ENCODE results near the gene ADNP2. TPM values are rescaled to one million over a fixed set of nuclear protein-coding genes. Genes with fewer than 3 reads are reported as not detected.

Gene ADNP2
- total and polyA plus RNA-seq, 2 of the 4 experiments (the other 2 are of a cell fraction), result 5.6 to 18.3 TPM

- no peak for TF ChIP-seq MAZ (IDR thresholded peaks at IDR 0.05; ENCODE audit: borderline replicate concordance, low read depth, low read length)
- no peak for TF ChIP-seq NFE2L2 (IDR thresholded peaks at IDR 0.05; ENCODE audit: low read depth, low read length)
- no peak for TF ChIP-seq CHD1 (IDR thresholded peaks at IDR 0.05; ENCODE audit: low read depth, low read length)
- TF ChIP-seq SMC3 (IDR thresholded peaks at IDR 0.05; ENCODE audit: low read depth, low read length), result no peak
- no peak for TF ChIP-seq BHLHE40 (IDR thresholded peaks at IDR 0.05; ENCODE audit: low read depth, low read length)
- TF ChIP-seq, protein P1, sequence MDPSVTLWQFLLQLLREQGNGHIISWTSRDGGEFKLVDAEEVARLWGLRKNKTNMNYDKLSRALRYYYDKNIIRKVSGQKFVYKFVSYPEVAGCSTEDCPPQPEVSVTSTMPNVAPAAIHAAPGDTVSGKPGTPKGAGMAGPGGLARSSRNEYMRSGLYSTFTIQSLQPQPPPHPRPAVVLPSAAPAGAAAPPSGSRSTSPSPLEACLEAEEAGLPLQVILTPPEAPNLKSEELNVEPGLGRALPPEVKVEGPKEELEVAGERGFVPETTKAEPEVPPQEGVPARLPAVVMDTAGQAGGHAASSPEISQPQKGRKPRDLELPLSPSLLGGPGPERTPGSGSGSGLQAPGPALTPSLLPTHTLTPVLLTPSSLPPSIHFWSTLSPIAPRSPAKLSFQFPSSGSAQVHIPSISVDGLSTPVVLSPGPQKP (IDR thresholded peaks at IDR 0.05; ENCODE audit: borderline replicate concordance, low read depth, low read length), result no peak
- no peak for TF ChIP-seq USF2 (IDR thresholded peaks at IDR 0.05; ENCODE audit: low read depth, low read length)
- no peak for TF ChIP-seq RFX5 (IDR thresholded peaks at IDR 0.05; ENCODE audit: low read depth, low read length)
- TF ChIP-seq POLR2A (IDR thresholded peaks at IDR 0.05; ENCODE audit: low read depth, low read length), result no peak
- H2AK9ac ChIP-seq (replicated peaks; ENCODE audit: low read depth, low read length, poor library complexity), result no peak overlapping the region
- no peak overlapping the region for H2BK20ac ChIP-seq (ENCODE audit: low read depth, low read length)
- H2BK15ac ChIP-seq (ENCODE audit: low read depth, low read length), result no peak overlapping the region
- DNase-seq (no peak), ATAC-seq (ENCODE audit: low read depth) (no peak)
- POLR2A ChIA-PET (ENCODE audit: unreplicated experiment), result no interaction called here
- in situ Hi-C loops (cut with MboI; ENCODE audit: low sequenced_read_pairs) (no loop called here), intact Hi-C loops (cut with micrococcal nuclease) (no loop called here), dilution Hi-C loops (cut with HindIII; ENCODE audit: low sequenced_read_pairs, unreplicated experiment) (no loop called here)
- no peak overlapping the region for H2AK5ac ChIP-seq (ENCODE audit: low read depth, low read length)
- H3K9ac ChIP-seq (ENCODE audit: low read depth, low read length), result no peak overlapping the region
- H3K4me1 ChIP-seq (ENCODE audit: control insufficient read depth, insufficient read depth, low read length), result no peaks in the 10 kb centered on the region
- H4K8ac ChIP-seq (ENCODE audit: low read depth in 2 of 2, low read length in 2 of 2), result no peak overlapping the region
- H4K5ac ChIP-seq (ENCODE audit: low read depth, low read length), result no peak overlapping the region
- H3K27ac ChIP-seq (ENCODE audit: insufficient read depth, low read length), result no peak overlapping the region
- H2BK5ac ChIP-seq (ENCODE audit: low read depth, low read length, poor library complexity, severe bottlenecking), result no peak overlapping the region
- CTCF ChIA-PET, result no interaction called here
- WGBS, 2 experiments (ENCODE audit: extremely low coverage in 2 of 2, insufficient read length in 1 of 2), result 84% methylated on average over 6 of the region's 10 CpGs; no CpG with 5 or more reads in 1 of the 2 experiments
- H2BK120ac ChIP-seq (ENCODE audit: low read depth, low read length), result no peak overlapping the region
- no peak overlapping the region for H4K91ac ChIP-seq (ENCODE audit: insufficient read depth, low read depth, low read length)
- no peak overlapping the region for H3K4ac ChIP-seq (ENCODE audit: low read depth, low read length)
- BruUV-seq (replicated peaks), result no TSS peak
- no peak overlapping the region for H3K4me3 ChIP-seq (ENCODE audit: insufficient read depth, low read depth, low read length)
- no peaks in the 10 kb centered on the region for H3K79me1 ChIP-seq (ENCODE audit: low read depth in 1 of 2, low read length in 2 of 2)
- no peak overlapping the region for H3K56ac ChIP-seq (ENCODE audit: extremely low read depth, insufficient read depth, low read length)
- no peak overlapping the region for H3K18ac ChIP-seq (ENCODE audit: low read depth, low read length)
- no peak overlapping the region for H3K14ac ChIP-seq (replicated peaks; ENCODE audit: low read depth, low read length)
- H3K4me2 ChIP-seq (ENCODE audit: low read depth, low read length), result no peak overlapping the region
- H3K23ac ChIP-seq (ENCODE audit: low read depth, low read length), result no peak overlapping the region
- no peaks in the 10 kb centered on the region for H3K27me3 ChIP-seq (ENCODE audit: control insufficient read depth, insufficient read depth, low read length)
- H3K36me3 ChIP-seq (ENCODE audit: control insufficient read depth, insufficient read depth, low read length), result no peaks in the 10 kb centered on the region
- H2AFZ ChIP-seq (replicated peaks; ENCODE audit: low read length, poor library complexity), result no peak overlapping the region
- no peaks in the 10 kb centered on the region for H4K20me1 ChIP-seq (ENCODE audit: insufficient read depth, low read length)
- no peaks in the 10 kb centered on the region for H3K9me1 ChIP-seq (ENCODE audit: insufficient read depth, low read length)
- H3K9me3 ChIP-seq (ENCODE audit: control insufficient read depth, insufficient read depth, low read length), result no peaks in the 10 kb centered on the region
Observed at GRCh38 chr18:80067897-80068296, 41.2 kb upstream of the ADNP2 start.

All from IMR-90 (cell line).